GM23248 (cell line): ENCODE data around the gene KCTD5.

Experiments
- EZH2 ChIP-seq: fragments of 200-600 bp; sonication (generic); IDR thresholded peaks from 2 replicates; pipeline ENCODE4 v1.6.1; 2018; ENCODE audit warnings: antibody characterized with exemption, mild to moderate bottlenecking; ENCODE audit not compliant: insufficient read depth, poor library complexity, severe bottlenecking
- EZH2phosphoT487 ChIP-seq: fragments of 200-600 bp; sonication (generic); IDR thresholded peaks from 2 replicates; pipeline ENCODE4 v1.6.1; 2018; ENCODE audit warnings: antibody characterized with exemption, moderate library complexity, mild to moderate bottlenecking, low read depth; ENCODE audit not compliant: insufficient read depth

DNA sequence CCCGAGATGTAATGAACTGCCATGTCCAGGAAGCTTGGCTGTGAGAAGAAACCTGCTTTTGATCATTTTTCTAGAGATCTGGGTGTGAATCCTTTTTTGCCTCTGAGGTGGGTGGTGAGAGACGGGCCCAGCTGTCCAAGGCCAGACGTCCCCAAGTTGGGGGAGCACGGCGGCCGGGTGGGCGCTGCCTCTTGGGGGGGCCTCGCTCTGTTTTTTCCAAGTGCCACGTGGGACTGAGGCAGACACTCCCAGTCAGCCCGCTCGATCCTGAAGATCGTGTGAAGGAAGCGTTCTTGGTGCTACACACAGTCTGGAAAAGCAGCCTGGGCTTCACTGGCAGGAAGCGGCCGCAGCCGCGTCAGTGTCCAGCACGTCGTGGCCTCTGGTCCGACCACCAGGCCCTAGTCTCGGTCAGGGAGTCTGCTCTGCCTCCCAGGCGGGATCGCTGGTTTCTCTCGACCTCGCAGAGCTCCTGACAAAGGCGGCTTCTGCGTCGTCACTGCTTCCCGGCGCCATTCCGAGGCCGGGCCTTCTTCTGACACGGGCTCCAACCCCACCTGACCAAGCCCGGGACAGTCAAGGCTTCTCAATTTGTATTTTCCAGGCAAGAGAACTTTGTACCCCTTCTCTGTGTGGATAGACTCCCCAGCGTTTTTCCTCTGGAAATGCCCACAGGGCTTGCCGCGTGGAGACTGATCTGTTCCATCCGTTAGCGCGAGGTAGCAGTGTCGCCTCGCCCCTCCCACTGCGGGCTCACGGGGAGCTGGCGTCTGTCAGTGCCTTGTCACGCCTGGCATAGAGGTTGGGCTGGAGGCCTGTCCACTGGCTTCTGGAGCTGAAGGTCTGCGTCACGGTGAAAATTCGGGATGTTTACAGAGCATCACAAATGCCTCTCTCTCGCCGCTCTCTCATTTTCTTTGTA lies 25.3 kb downstream of the KCTD5 start:
- TF ChIP-seq EZH2 = no peak
- TF ChIP-seq EZH2phosphoT487 = no peak
